GM10248 (cell line): Measurements from ENCODE around the gene RHOF.
A peak's percentile ranks its signal among the peaks of the same experiment; 100 is the strongest.

Source experiments
- CTCF ChIA-PET: fragments of 300-600 bp; sonication (Branson Sonifier 250); formaldehyde crosslinking; extraction: SDS; loops from one replicate; lab custom pipeline; 2021; ENCODE audit warnings: antibody characterized with exemption; lab: Yijun Ruan, JAX
- POLR2A ChIA-PET: fragments of 350-650 bp; sonication (Branson Sonifier 250); formaldehyde crosslinking; extraction: SDS; loops from one replicate; lab custom pipeline; 2020; ENCODE audit warnings: antibody characterized with exemption; lab: Yijun Ruan, JAX
- DNase-seq: peaks from one replicate; pipeline ENCODE4 v3.0.0; 2012; ENCODE audit errors: extremely low spot score
- TF ChIP-seq, protein P1 (sequence below): IDR thresholded peaks from 2 replicates; pipeline ENCODE4 v1.5.1; 2012; ENCODE audit warnings: mild to moderate bottlenecking, low read depth; ENCODE audit errors: extremely low read depth, missing control alignments, control extremely low read depth

Gene RHOF

DNA sequence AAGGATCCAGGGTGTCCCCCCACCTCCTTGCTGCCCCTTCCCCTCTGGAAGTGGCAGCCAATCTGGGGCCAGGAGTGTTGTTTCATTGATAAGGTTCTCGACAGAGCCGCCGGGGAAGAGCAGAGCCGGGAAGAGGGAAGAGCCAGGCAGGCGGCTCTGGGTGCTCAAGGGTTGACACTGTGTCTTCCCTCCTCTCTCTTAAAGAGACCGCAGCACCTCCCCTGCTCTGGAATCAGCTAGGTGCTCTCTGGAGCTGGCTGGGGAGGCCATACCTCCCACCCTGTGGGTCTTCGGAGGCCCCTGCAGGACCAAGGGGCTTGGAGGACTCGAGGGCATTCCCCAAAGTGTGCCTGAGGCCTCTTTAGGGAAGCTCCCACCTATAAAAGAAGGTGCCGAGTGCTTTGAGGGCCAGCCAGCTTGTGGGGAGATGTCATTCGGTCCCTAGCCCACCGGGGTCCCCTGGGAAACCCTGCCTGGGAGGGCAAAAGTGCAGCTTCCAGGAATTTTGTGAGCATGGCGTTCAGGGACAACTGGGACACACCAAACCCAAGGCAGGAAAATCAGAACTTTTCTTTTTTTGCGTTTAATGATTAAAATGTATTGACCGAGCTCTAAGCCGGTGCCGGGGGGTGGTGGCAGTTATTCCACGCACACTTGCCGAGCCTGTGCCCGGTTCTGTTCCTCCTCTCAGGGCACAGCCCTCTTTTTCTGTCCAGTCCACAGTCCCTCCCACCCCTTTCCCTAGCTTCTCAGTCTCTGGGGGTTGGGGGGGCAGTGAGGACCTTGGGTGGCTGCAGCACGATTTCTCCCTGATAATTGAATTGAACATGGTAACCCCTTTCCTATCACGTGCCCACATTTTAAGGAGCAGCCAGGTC is 13.3 kb upstream of the RHOF start:
- ChIA-PET CTCF (interaction anchor here (0.8 to 12.8 kb wide), 2 partner anchors 12 to 82 kb away, joined by 4 to 565 read pairs; partner anchors contain the start of genes PSMD9 and RHOF), POLR2A (interaction anchor here (0.5 to 1.9 kb wide), 3 partner anchors 13 to 221 kb away, joined by 3 to 7 read pairs (median 3); partner anchors contain the start of gene RHOF)
- TF ChIP-seq, protein P1, sequence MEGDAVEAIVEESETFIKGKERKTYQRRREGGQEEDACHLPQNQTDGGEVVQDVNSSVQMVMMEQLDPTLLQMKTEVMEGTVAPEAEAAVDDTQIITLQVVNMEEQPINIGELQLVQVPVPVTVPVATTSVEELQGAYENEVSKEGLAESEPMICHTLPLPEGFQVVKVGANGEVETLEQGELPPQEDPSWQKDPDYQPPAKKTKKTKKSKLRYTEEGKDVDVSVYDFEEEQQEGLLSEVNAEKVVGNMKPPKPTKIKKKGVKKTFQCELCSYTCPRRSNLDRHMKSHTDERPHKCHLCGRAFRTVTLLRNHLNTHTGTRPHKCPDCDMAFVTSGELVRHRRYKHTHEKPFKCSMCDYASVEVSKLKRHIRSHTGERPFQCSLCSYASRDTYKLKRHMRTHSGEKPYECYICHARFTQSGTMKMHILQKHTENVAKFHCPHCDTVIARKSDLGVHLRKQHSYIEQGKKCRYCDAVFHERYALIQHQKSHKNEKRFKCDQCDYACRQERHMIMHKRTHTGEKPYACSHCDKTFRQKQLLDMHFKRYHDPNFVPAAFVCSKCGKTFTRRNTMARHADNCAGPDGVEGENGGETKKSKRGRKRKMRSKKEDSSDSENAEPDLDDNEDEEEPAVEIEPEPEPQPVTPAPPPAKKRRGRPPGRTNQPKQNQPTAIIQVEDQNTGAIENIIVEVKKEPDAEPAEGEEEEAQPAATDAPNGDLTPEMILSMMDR: no peak
- no peak for DNase-seq

DNA sequence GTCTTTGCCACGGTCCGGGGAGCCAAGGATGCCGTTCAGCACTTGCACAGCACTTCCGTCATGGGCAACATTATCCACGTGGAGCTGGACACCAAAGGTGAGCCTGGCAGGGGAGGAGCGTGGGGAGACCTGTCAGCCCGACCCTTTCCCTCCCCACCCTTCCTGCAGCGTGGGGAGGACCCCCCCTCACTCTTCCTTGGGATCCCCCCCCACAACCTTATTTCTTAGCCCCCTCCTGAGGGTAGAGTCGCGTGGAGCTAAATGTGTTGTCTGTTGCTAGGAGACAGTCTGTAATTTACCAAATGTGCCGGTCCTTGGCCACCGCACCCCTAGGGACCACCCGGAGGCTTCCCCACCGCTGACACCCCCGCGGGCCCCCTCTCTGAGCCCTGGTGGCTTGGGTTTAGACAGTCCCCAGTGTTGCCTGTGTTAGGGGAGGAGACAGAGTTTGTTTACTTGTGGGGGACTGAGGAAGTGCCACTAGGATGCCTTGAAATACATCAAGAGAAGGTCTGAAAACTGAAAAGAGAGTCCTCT is 12.6 kb upstream of the RHOF start:
- ChIA-PET POLR2A (interaction anchor here (0.5 to 1.9 kb wide), 3 partner anchors 12 to 222 kb away, joined by 3 to 7 read pairs (median 3); partner anchors contain the start of gene RHOF), CTCF (interaction anchor here (12.8 kb wide), 1 partner anchor 11 kb away, joined by 565 read pairs; the partner anchor contains the start of gene RHOF)
- TF ChIP-seq, protein P1: no peak
- DNase-seq: no peak

DNA sequence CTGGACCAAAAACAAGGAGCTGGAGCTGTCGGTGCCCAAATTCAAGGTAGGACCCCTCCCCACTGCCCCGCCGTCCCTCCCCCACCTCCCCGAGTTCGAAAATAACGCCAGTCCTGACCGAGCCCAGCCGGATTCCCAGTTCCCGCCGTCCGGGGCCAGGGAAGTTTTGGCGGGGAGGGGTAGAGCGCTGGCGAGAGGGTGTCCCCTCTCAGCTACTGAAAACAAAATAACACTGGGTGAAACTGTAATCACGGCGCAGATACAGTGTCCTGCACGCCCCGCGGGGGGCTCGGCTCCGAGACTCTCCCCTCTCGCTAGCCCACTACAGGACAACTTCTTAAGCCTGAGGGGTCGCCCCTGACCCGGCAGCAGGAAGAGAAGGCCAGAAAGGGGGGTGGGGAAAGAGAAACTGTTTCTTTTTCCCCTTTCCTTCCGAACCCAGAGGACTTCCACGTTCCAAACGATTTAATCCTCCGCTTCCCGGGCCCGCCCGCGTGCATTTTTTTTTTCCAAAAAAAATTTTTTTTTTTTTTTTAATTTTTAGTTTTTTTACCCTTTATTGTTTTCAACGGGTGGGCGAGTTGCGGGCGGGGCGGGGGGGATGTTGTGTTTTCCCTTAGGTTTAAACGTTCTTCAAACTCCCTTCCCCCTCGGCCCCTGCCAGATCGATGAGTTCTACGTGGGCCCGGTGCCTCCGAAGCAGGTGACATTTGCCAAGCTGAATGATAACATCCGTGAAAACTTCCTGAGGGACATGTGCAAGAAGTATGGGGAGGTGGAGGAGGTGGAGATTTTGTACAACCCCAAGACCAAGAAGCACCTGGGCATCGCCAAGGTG is 11.9 kb upstream of the RHOF start:
- ChIA-PET CTCF (interaction anchor here (12.8 kb wide), 1 partner anchor 11 kb away, joined by 565 read pairs; the partner anchor contains the start of gene RHOF), POLR2A (interaction anchor here (1.5 kb wide), 1 partner anchor 83 kb away, joined by 3 read pairs; the partner anchor contains the start of gene PSMD9)
- TF ChIP-seq, protein P1: no peak
- DNase-seq: no peak

DNA sequence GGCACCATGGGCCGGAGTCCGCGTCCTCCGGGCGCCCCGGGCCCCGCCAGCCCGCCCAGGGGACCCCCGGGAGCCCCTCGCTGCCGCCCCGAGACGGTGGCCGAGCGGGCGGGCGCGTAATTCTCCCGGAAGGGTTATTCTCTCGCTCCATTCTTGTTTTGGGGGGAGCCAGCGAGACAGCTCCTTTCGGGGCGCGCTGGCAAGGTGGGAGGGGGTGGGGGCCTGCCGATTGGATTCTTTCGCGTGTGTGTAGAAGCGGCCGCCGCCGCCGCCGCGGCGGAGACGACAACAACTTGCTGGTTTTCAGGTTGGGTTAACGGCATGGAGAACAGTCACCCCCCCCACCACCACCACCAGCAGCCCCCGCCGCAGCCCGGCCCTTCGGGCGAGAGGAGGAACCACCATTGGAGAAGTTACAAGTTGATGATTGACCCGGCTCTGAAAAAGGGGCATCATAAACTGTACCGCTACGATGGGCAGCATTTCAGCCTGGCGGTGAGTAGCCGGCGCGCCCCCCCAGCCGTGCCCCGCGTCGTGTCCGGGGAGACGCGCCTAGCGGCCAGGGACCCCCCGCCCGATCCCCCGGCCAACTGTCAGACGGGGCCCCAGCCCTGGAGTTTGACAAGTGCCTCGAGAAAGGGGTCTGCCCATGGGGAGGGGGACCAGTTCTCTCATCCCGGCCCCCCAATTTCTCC is 11.1 kb upstream of the RHOF start:
- ChIA-PET POLR2A (interaction anchor here (0.9 to 1.5 kb wide), 3 partner anchors 33 to 92 kb away, joined by 3 to 4 read pairs (median 3); partner anchors contain the start of genes PSMD9 and TMEM120B), CTCF (interaction anchor here (1.0 to 12.8 kb wide), 3 partner anchors 7 to 28 kb away, joined by 4 to 565 read pairs (median 55); partner anchors contain the start of gene RHOF)
- peak; percentile 42 for DNase-seq
- TF ChIP-seq, protein P1: no peak

DNA sequence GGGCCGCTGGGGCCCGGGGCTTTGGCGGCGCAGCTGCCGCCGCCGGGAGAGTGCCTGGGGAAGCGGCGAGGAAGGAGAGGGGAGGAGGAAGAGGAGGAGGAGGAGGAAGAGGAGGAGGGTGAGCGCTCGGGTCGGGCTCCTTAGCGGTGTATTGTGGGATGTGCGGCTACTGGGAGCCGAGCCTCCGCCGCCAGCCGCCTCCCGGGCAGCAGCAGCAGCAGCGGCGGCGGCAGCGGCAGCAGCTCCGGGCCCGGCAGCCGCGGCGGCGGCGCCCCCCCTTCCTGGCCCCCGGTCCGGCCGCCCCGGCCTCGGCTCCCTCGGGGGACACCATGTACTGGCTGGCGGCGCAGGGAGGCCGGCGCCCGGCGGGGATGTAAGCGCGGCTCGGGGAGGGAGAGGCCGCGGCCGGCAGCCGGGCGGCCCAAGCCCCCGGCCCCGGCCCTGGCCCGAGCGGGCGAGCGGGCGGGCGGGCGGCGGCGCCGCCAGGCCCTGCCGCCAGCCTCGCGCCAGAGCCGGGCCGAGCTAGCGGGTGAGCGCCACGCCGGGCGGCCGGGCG is 10.5 kb upstream of the RHOF start, which contains the start of gene SETD1B:
SETD1B (plus strand) TSS at position 149 of the 556 bp plus-strand sequence. CDS start 729 bp downstream, outside the sequence.
- ChIA-PET POLR2A (interaction anchor here (0.9 to 2.5 kb wide), 4 partner anchors 8 to 91 kb away, joined by 3 to 14 read pairs (median 4); partner anchors contain the start of genes PSMD9 and TMEM120B), CTCF (interaction anchor here (1.0 to 12.8 kb wide), 3 partner anchors 8 to 27 kb away, joined by 4 to 565 read pairs (median 55); partner anchors contain the start of gene RHOF)
- TF ChIP-seq, protein P1: no peak
- peak; percentile 45 for DNase-seq
